NCI-H1417 (cell line): ENCODE results near the gene ARHGEF19.

Source experiments
- DNase-seq, 3 experiments: peaks; one replicate each; lab custom pipeline; 2025; lab: John Stamatoyannopoulos, UW

Gene ARHGEF19

DNA sequence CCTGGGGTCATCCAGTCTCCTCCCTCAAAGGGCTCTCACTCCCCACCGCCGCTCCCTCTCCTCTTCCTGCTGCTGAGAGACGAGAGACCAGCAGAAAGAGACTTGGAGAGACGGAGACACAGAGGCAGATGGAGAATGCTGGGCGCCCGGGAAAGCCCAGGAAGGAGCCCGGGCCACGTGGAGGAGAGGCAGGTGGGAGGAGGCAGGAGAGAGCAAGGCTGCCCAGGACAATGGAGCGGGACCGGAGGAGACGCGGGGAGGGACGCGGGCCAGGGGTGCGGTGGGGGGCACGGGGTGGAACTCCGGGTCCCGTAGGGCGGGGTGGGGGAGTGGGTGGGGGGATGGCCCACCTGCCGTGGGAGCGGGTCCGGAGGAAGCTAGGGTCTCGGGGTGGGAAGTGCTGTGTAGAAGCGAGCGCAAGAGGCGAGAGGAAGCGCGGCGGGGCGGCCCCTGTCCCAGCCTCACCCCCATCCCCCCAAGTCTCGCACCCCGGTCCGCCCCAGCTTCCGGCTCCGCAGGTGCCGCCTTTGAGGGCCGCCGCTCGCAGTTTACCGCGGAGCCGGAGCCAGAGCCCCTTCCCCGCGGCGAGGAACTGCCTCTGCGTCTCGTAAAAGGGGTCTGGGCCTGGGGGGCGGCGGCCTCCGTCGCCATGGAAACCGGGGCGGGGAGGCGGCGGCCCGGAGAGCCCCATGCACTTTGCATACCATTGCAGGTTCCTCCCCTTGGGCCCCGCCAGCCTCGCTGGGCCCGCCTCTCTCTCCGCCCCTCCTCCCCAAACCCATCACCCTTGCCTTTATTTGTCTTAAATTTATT, 44.9 kb downstream of the ARHGEF19 start:
- no peak for DNase-seq

DNA sequence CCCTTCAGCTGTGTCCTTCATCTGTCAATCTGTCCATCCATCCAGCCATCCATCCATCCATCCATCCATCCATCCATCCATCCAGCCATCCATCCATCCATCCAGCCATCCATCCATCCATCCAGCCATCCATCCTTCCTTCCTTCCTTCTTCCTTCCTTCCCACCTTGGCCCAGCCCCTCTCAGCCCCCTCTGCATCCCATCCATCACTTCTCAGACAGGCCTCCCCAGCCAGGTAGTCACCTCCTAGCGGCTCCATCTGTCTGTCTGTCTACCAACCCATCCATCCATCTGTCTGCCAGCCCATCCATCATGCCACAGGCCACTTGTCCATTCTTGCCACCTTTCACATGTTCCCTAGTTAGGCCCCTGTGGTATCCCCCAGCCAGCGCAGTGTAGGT, 46.3 kb downstream of the ARHGEF19 start:
- DNase-seq, result no peak

DNA sequence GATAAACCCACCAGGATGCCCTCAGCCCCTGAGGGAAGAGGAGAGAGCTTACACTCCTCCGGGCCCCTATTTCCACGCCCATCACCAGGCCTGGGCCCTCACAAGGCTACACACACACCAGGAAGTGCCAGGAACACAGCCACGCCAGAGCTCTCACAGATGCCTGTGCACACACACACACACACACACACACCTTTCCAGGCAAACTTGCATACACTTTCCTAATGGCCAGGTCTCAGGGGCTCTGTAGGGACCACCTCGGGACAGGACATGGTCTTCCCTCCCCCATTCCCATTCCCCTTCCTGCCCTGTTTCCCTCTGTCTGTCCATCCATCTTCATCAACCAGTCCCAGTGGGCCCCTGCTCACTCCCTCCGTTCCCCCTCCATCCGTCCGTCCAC, 46.9 kb downstream of the ARHGEF19 start:
- no peak for DNase-seq

DNA sequence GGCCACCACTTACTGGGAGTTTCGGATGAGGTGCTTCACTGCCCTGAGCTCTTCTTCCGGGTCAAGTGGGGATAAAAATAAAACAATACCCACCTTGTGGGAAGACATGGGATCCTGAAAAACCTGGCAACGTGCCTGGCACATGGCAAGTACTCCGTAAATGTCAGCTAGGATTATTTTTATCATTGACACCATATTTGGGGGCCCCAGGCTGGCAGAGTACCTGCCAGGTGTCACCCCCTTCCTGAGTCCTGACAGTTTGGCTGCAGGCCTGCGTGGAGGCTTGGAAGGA, 47.4 kb downstream of the ARHGEF19 start:
- DNase-seq, result peak in 1 of 3 experiments; percentile 46

DNA sequence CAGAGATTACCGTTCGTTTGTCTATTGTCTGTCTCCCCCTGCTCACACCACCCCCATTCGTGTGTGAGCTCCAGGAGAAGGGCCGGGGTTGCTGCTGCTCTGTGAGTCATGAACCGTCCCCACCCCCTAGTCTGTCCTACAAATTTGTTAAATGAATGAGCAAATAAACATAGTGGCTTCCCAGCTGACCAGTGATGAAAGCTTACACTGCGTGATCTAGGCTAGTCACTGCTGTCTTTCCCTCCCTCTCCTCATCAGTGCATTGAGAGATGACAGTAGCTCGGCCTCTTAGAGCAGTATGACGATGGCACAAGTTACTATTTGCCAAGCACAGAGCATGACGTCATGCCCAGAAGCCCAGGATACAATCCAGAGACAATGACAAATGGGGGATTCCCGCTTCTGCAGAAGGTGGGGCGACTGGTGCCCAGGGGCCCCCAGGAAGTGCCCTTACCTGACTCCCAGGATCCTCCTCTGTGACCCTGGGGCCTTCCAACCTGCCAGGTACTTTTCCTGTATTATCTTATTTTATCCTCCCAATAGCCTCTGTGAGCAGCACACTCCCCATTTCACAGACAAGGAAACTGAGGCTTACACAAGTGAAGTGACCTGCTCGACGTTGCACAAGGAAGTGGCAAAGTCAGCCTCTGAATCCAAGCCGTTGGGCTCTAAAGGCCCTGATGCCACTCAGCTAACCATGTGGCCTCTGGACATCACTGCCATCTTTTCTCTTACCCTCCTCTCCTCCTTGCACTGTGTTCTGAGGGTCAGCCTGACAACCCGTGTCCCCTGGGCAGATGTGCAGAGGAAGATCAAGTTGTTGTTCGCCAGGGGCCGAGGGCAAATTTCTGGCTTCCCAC, 48.0 kb downstream of the ARHGEF19 start:
- DNase-seq, result peak in 2 of 3 experiments; percentile 83 to 97

DNA sequence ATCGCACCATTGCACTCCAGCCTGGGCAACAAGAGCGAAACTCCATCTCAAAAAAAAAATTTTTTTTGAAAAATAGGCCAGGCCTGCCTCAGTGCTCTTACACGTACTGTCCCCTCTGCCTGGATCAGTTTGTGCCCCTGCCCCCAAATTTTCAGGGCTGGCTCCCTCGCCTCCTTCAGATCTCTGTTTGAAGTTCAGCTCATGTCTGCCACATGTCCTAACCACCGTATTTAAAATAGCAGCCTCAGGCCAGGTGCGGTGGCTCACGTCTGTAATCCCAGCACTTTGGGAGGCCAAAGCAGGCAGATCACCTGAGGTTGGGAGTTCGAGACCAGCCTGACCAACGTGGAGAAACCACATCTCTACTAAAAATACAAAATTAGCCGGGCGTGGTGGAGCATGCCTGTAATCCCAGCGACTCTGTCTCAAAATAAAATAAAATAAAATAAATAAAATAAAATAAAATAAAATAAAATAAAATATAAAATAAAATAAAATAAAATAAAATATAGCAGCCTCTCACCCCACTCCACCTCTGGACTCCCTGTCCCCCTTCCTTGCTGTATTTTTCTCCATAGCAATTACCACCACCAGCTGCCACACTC, 48.7 kb downstream of the ARHGEF19 start:
- DNase-seq, result peak in 1 of 3 experiments; percentile 45

DNA sequence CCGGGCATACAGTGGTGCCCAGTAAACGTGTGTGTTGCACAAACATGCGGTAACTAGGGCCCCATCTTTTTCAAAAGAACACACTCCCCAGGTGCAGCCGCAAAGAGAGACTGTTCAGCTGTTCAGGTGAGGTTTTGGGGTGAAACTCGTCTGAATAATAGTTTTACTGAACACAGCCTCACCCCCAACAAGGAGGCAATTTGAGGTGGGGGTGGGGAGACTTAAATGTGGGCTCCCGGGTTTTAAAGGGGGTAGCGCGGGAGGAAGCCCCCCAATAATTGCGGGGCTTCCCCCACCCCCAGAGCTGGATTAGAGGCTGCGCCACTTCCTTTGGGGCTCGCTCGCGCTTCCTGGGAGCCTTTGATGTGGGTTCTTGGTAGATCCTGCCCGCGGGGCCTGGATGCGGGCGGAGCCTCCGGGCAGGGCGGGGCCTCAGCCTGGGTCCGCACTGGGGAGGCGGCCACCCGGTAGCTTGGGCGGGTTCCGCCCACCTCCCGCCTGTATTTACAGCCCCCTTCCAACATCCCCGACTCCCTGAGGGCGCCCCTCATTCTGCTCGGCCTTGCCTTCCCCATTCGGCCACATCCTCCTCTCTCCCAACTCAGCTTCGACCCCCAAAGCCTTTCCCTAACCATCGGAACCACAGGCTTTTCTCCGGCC, 50.2 kb downstream of the ARHGEF19 start:
- DNase-seq, result no peak

DNA sequence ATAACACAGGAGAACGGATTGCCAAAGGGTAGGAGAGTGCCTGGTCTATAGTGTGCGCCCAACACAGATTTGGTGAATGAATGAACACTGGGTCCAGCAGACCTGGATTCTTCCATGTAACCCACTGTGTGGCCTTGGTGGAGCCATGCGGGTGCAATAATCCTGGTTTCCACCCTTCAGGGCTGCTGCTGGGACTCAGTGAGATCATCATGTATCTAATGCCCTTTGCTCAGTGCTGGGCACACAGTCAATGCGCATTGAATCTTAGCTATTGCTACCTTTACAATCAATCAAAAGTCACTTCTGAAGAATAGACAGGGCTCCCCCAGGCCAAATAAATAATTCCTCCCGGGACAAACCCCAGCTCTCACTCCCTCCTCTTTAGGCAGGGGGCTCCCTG, 50.7 kb downstream of the ARHGEF19 start:
- DNase-seq, result no peak

DNA sequence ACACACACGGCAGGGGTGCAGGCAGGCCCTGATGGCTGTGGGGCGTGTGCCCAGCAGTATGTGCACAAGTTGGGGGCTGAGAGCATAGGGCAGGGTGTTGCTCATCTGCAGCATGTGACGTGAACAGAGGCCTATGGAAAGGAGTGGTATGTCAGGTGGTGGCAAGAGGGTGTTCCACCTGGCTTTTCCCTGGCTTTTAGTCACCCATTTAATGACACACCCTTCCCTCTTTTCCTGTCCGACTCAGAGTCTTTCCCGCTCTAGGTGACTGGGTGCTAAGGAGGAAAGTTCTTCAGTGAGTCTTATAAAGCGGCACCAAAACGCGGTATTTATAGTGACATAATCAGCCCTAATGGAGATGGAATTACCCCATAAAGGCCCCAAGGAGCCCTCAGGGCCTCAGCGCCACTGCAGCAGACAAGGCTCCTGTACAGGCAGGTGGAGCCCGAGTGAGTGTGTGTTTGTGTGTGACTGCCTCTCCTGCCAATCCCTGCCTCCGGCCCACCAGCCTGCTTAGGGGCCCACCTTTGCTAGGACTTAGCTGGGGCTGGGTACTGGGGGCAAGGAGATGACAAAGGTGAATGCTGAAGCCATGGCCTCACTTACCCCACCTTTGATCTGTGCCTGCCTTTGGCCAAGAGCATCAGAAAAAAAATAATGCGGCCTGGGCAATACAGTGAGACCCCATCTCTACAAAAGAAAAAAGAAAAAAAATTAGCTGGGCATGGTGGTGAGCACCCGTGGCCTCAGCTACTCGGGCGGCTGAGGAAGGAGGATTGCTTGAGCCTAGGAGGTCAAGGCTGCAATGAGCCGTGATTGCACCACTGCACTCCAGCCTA, 53.2 kb downstream of the ARHGEF19 start:
- DNase-seq, result peak in 2 of 3 experiments; percentile 27 to 31

DNA sequence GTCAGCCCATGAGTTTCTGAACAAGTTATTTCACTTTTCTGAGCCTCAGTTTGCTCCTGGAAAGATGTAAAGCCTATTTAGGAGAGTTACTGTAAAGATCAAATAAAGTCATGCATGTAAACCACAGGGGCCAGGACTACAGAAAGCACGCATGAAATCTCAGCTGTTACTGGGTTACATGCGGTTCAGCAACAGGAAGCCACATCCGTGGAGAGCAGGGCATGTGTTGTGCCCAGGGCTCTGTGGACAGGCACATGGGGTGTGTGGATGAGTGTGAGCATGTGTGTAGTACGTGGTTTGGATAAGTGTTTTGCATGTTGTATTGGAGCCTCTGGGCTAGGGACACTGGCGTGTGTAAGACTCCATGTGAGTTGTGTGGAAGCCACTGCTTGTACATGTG, 54.4 kb downstream of the ARHGEF19 start:
- DNase-seq, result no peak

DNA sequence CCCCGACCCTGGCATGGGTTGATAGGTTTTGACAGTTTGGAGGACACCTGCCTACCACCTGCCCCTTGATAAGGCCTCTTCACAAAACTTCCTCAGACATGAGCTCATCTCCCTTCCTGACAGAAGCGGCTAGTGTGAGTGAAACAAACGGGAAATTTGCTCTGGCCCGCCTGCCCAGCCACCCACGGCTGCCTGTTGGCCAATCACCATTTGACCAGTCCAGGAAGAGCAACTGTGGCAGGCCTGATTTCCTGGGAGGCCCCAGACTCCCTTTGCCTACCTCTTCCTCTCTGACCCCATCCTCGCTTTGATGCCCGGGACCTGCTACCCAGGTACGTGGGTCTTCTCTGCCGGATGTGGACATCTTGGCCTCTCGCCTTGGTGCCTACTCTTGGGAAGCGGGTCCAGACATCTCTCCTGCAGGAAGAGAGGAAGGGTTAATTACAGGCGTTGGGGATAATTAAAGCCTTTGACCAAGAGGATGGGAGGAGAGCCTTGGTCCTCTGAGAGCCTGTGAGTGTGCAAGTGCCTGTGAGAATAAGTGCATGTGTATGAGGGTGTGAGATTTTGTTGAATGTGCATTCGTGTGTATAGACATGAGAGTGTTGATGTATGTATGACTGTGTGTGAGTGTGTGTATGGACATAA, 55.5 kb downstream of the ARHGEF19 start:
- peak in 1 of 3 experiments; percentile 12 for DNase-seq

DNA sequence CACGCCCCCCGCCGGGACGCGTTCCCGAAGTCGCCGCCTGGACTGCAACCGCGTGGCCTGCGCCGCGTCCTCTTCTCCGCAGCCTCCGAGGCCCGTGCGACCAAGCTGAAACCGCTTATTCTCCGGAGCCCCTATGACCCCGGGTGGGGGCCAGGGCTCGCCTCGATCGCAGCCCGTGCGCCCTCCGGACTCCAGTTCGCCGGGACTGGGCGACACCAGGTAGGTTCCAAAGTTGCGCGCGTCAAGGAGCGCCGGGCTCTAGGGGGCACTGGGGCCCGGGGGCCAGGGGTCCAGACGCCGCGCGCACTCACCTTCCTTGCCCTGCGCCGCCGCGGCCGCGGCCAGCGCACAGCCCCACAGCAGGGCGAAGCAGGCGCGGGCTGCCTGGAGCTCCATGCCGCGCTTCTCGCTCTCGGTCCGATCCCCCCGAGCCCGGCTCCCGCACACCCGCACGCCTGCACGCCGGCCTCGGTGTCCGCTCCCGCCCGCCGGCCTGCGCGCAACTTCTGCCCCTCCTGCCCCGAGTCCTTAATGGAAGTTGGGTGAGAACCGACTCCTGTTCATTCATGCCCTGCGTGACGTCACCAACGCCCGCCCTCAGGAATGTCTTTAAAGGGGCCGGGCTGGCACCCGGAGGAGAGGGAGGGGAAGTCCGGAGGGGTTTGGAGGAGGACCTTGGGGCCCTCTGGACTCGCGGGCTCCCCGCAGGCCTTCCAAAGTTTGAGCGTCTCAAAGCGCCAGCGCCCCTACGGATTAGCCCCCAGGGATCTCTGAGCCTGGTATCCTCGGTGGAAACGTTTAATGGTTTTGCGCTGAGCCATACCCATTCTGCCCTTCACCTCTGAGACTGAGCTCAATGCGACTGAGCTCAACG, 56.7 kb downstream of the ARHGEF19 start, which contains the start of gene EPHA2:
EPHA2 (minus strand) TSS at position 533 of the 874 bp plus-strand sequence; CDS start at position 396, 137 bp downstream.
- peak in 2 of 3 experiments; percentile 38 to 65 for DNase-seq

DNA sequence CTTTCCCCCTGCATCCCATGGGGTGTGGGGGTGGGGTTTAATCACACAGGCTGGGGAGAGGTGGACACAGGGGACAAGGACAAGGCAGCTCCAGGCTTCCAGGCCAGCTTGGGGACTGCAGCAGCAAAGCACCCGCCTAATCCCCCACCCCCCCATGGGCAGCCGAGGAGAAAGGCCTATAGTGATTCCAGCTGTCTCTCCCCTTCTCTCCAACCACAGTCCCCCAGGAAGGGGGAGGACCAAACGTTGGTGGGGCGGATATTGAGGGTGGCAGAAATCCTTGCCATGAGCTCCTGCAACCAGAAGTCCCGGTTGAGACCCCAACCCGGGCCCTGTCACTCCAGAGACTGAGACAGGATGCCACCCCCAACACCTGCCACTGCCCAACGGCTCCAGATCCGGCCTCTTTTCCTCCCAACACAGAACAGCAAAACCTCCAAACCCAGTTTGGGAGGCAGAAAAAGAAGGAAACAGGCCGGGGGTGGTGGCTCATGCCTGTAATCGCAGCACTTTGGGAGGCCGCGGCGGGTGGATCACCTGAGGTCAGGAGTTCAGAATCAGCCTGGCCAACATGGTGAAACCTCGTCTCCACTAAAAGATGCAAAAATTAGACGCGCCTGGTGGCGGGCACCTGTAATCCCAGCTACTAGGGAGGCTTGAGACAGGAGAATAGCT, 58.3 kb downstream of the ARHGEF19 start:
- no peak for DNase-seq

DNA sequence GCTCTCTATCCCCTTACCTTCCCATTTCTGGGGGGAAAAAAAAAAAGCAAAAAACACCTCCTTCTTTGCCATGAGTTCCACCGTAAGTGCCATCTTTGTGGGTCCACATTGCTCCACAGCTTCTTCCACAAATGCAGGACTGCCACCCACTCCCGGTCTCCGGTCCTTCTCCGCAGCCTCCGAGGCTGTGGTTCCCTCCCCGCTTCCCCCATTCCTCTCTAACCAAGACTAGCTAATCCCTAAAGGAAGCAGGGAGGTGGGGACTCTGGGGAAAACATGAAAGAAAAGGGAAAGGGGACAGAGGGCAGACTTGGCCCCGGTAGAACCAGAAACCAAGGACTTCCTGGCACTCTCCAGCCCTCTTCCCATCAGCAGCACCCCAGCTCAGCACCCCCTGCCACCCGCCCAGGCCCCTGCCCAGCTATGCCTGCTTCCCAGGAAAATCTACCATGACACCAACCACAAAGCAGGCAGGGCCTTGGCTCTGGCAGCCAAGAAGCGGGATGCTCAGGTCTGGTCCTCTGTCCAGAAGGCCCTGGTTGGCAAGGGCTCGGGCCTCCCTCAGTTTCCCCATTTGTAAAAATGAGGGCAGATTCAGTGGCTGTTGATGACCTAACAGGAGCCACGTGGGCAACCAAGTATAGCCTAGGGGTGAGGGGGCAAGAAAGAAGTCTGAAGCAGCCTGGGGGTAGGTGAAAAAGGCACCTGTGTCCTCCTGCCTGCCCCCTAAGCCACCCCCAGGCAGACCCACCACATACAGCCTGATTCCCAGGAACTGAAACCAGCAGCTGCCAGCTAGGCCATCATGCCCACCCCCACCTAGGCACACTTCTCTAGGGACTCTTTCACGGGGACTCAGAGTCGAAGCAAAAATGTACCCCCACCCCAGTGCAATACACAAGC, 59.1 kb downstream of the ARHGEF19 start:
- DNase-seq, result no peak

DNA sequence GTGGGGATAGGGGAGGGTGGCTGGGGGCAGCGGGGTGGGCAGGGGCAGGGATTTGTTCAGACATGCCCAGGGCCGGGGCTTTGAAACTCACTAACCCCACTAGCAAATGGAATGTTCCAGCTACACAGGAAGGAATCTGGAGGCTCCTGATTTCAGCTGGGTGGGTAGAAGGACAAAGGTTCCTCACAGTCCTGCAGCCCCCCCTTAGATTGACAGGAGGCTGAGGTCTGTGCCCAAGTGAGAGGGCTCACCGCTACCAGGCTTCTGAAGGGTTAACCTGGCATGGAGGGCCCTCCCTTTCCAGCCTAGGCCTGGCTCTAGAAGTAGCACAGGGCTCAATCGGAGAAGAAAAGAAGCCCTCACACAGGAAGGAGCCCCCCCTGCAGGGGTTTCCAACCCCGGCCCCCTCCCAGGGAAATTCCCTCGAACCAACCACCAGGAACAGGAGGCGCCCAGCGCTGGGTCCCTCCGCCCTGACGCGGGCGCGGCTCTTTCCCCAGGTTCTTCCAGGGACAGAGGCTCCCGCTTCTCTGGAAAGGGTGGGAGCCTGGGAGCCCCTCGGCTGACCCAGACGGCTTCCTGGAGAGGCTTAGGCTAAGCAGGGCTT, 59.9 kb downstream of the ARHGEF19 start:
- no peak for DNase-seq

DNA sequence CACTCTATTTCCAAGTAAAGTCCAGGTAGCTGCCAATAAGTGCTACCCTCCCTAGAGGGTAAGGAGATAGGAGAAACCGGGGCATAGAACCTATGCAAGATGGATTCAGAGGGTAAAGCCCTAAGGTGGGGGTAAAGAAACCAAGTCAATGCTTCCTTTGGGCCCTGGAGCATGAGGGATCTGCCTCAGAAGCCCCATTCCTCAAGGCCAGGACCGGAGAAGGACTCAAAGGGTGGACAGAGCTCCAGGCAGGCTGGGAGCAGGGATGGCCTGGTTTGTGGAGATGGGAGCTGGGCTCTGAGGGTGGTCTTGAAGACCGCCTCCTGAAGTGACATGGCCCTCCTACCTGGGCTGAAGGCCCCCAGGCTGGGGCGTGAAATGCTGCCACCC, 60.5 kb downstream of the ARHGEF19 start:
- DNase-seq, result no peak

DNA sequence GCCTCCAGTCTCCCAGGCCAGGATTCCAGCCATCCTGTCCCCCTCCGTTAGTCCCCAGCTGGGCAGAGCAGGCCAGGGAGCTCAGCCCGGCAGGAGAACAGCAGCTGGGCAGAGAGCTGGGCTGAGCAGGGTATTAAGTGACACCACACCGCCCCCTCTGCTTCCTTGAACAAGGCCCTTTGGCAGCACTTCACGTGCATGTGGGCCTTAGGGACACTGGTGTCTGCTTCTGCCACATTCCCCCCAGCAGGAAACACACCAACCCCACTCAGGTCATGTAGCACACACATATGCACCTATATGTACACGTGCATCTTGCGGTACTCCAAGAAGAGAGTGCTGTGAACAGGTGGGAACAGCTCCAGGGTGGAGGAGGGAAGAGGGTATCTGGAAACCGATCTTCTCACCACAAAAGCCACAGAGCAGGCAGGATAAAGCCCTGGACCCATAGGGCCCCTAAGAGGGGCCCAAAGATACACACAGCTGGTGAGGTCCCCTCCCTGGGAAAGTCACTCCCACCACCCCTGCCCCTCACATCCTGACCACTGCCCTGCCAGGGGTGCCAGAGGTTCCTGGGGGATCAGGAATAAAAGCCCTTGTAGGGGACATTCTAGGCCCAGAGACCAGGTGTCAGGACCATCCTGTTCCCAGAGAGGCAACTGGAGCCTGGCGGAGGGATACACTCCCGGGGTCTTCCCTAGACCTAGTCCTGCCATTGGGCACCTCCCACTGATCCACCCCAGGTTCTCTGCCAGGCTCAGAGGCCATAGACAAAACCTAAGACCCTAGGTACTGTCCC, 61.1 kb downstream of the ARHGEF19 start:
- DNase-seq, result peak in 1 of 3 experiments; percentile 45
